Activated CD4-positive, alpha-beta T cell treated with anti-CD3 and anti-CD28 coated beads, Interleukin-2, amount 50 U/mL, for 16 hours (primary cell): ENCODE results near the gene LAMC3.
"Not testable (repeated sequence)": the region's sequence is repeated elsewhere in the genome, so short reads cannot be mapped to it uniquely, and the experiment has no call there.

Experiments used
- DNase-seq: peaks from one replicate; pipeline ENCODE4 v3.0.0-alpha.2; 2020

The LAMC3 gene

GRCh38 chr9:130992682-130993032 lies 16.3 kb upstream of the LAMC3 start:
- DNase-seq = no peak

- DNase-seq = no peak
These were observed 15.5 kb upstream of the LAMC3 start for GRCh38 chr9:130993303-130994030.

GRCh38 chr9:130994135-130995085 lies 14.6 kb upstream of the LAMC3 start:
- DNase-seq = no peak

- DNase-seq = no peak
These were observed 13.6 kb upstream of the LAMC3 start for GRCh38 chr9:130995086-130996011.

GRCh38 chr9:130996205-130996604 lies 12.8 kb upstream of the LAMC3 start:
- no peak for DNase-seq

GRCh38 chr9:130996676-130997394 lies 12.1 kb upstream of the LAMC3 start:
- DNase-seq = no peak

GRCh38 chr9:130997395-130997684 lies 11.6 kb upstream of the LAMC3 start:
- no peak for DNase-seq

- peak; percentile 53 for DNase-seq
These were observed 10.9 kb upstream of the LAMC3 start for GRCh38 chr9:130997925-130998596.

GRCh38 chr9:130998597-130999244 lies 10.3 kb upstream of the LAMC3 start:
- no peak for DNase-seq

- no peak for DNase-seq
These were observed 9.7 kb upstream of the LAMC3 start for GRCh38 chr9:130999245-130999623.

- not testable (repeated sequence) for DNase-seq
These were observed 8.4 kb upstream of the LAMC3 start for GRCh38 chr9:131000526-131000925.

GRCh38 chr9:131001021-131001420 lies 8.0 kb upstream of the LAMC3 start:
- no peak for DNase-seq

GRCh38 chr9:131001990-131002389 lies 7.0 kb upstream of the LAMC3 start:
- no peak for DNase-seq

GRCh38 chr9:131006601-131007000 lies 2.4 kb upstream of the LAMC3 start:
- no peak for DNase-seq

GRCh38 chr9:131008086-131008485 lies 888 bp upstream of the LAMC3 start:
- no peak for DNase-seq

- DNase-seq = no peak
These were observed 438 bp upstream of the LAMC3 start for GRCh38 chr9:131008563-131008908.

- DNase-seq = no peak
These were observed 1.7 kb downstream of the LAMC3 start for GRCh38 chr9:131010482-131011273.

GRCh38 chr9:131011274-131012022 lies 2.5 kb downstream of the LAMC3 start:
- DNase-seq = no peak

GRCh38 chr9:131012023-131012334 lies 3.0 kb downstream of the LAMC3 start:
- no peak for DNase-seq

- no peak for DNase-seq
These were observed 3.5 kb downstream of the LAMC3 start for GRCh38 chr9:131012396-131012917.
